Neural cell (in vitro differentiated cells): ENCODE measurements around the gene TTC39B.

Experiments
- EZH2 ChIP-seq: fragments of 200-600, 300-800 bp; shearing (Covaris generic), sonication (generic); IDR thresholded peaks from 2 replicates; pipeline ENCODE4 v1.6.1; 2014; ENCODE audit warnings: antibody characterized with exemption, low read length, borderline replicate concordance, mild to moderate bottlenecking; ENCODE audit not compliant: insufficient read depth, poor library complexity, severe bottlenecking
- MXI1 ChIP-seq: fragments of 450-650 bp; conservative IDR thresholded peaks from 2 replicates; pipeline ENCODE4 v1.6.1; 2014; ENCODE audit warnings: antibody characterized with exemption, mild to moderate bottlenecking; ENCODE audit not compliant: poor library complexity, severe bottlenecking
- POLR2AphosphoS5 ChIP-seq: IDR thresholded peaks from 2 replicates; pipeline ENCODE4 v1.6.1; 2012
- TAF1 ChIP-seq: IDR thresholded peaks from 2 replicates; pipeline ENCODE4 v1.6.1; 2012; ENCODE audit warnings: low read depth
- TF ChIP-seq, protein P1 (sequence below): fragments of 450-650 bp; IDR thresholded peaks from 2 replicates; pipeline ENCODE4 v1.5.1; 2014; ENCODE audit warnings: antibody characterized with exemption, mild to moderate bottlenecking, moderate library complexity; ENCODE audit not compliant: poor library complexity, severe bottlenecking
- TF ChIP-seq, protein P2 (sequence below): IDR thresholded peaks from 2 replicates; pipeline ENCODE4 v1.6.1; 2012; ENCODE audit warnings: borderline replicate concordance

DNA sequence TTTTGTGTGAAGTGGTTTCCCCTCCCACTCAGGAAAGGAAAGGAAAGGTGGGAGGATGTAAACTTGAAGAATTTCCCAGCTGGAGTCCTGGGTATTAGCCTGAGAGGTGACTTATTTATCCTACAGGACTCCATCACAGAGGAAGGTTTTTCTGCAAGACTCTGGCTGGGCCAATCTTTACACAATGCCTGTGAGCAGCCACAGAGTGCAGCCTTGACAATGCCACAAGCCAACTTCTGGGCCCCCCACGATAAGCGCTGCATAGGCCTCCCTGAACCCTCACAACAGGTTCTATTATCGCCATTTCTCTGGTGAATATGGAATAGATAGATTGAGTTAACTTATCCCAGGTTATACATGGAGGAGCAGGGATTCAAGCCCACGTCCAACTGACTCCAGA lies 12.4 kb downstream of the TTC39B start:
- TF ChIP-seq, protein P1, sequence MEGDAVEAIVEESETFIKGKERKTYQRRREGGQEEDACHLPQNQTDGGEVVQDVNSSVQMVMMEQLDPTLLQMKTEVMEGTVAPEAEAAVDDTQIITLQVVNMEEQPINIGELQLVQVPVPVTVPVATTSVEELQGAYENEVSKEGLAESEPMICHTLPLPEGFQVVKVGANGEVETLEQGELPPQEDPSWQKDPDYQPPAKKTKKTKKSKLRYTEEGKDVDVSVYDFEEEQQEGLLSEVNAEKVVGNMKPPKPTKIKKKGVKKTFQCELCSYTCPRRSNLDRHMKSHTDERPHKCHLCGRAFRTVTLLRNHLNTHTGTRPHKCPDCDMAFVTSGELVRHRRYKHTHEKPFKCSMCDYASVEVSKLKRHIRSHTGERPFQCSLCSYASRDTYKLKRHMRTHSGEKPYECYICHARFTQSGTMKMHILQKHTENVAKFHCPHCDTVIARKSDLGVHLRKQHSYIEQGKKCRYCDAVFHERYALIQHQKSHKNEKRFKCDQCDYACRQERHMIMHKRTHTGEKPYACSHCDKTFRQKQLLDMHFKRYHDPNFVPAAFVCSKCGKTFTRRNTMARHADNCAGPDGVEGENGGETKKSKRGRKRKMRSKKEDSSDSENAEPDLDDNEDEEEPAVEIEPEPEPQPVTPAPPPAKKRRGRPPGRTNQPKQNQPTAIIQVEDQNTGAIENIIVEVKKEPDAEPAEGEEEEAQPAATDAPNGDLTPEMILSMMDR = no peak
- no peak for TF ChIP-seq TAF1
- TF ChIP-seq, protein P2, sequence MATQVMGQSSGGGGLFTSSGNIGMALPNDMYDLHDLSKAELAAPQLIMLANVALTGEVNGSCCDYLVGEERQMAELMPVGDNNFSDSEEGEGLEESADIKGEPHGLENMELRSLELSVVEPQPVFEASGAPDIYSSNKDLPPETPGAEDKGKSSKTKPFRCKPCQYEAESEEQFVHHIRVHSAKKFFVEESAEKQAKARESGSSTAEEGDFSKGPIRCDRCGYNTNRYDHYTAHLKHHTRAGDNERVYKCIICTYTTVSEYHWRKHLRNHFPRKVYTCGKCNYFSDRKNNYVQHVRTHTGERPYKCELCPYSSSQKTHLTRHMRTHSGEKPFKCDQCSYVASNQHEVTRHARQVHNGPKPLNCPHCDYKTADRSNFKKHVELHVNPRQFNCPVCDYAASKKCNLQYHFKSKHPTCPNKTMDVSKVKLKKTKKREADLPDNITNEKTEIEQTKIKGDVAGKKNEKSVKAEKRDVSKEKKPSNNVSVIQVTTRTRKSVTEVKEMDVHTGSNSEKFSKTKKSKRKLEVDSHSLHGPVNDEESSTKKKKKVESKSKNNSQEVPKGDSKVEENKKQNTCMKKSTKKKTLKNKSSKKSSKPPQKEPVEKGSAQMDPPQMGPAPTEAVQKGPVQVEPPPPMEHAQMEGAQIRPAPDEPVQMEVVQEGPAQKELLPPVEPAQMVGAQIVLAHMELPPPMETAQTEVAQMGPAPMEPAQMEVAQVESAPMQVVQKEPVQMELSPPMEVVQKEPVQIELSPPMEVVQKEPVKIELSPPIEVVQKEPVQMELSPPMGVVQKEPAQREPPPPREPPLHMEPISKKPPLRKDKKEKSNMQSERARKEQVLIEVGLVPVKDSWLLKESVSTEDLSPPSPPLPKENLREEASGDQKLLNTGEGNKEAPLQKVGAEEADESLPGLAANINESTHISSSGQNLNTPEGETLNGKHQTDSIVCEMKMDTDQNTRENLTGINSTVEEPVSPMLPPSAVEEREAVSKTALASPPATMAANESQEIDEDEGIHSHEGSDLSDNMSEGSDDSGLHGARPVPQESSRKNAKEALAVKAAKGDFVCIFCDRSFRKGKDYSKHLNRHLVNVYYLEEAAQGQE = no peak
- TF ChIP-seq MXI1 = no peak
- no peak for TF ChIP-seq POLR2AphosphoS5
- no peak for TF ChIP-seq EZH2
